BJ (cell line): ENCODE results near the gene CLOCK. TPM values are rescaled to one million over a fixed set of nuclear protein-coding genes. Genes with fewer than 3 reads are reported as not detected.

Experiments used
- CTCF ChIA-PET: fragments of 350-600 bp; formaldehyde crosslinking; extraction: SDS; loops from one replicate; lab custom pipeline; 2021; ENCODE audit warnings: antibody characterized with exemption, inconsistent platforms; lab: Yijun Ruan, JAX
- POLR2A ChIA-PET: fragments of 300-600 bp; sonication (Branson Sonifier 250); formaldehyde crosslinking; extraction: SDS; loops from one replicate; lab custom pipeline; 2021; ENCODE audit warnings: antibody characterized with exemption; lab: Charles Lee
- DNase-seq: peaks from one replicate; pipeline ENCODE4 v3.0.0-alpha.2; 2011; ENCODE audit warnings: low read depth
- H3K27me3 ChIP-seq: 2 replicates; pipeline ENCODE4 v1.6.0; 2011; ENCODE audit warnings: low read length; ENCODE audit not compliant: control insufficient read depth, insufficient read depth
- H3K36me3 ChIP-seq: 2 replicates; pipeline ENCODE4 v1.5.1; 2011; ENCODE audit warnings: low read length; ENCODE audit not compliant: control insufficient read depth, insufficient read depth
- H3K4me3 ChIP-seq: 2 replicates; pipeline ENCODE4 v1.5.1; 2011; ENCODE audit warnings: low read depth, mild to moderate bottlenecking, control low read depth, low read length
- polyA plus RNA-seq: library from polyadenylated mRNA; depleted of rRNA; stranded (reverse); fragments of >200 nt; gene quantifications from 2 replicates; pipeline ENCODE4 v1.2.3, GENCODE V29; 2011
- TF ChIP-seq, protein P1 (sequence below): IDR thresholded peaks from 2 replicates; pipeline ENCODE4 v1.5.1; 2011; ENCODE audit warnings: low read depth, mild to moderate bottlenecking, control low read depth, inconsistent platforms, low read length, moderate library complexity; ENCODE audit not compliant: insufficient read depth

The CLOCK gene
- polyA plus RNA-seq, 1 experiment = 14.5 TPM

DNA sequence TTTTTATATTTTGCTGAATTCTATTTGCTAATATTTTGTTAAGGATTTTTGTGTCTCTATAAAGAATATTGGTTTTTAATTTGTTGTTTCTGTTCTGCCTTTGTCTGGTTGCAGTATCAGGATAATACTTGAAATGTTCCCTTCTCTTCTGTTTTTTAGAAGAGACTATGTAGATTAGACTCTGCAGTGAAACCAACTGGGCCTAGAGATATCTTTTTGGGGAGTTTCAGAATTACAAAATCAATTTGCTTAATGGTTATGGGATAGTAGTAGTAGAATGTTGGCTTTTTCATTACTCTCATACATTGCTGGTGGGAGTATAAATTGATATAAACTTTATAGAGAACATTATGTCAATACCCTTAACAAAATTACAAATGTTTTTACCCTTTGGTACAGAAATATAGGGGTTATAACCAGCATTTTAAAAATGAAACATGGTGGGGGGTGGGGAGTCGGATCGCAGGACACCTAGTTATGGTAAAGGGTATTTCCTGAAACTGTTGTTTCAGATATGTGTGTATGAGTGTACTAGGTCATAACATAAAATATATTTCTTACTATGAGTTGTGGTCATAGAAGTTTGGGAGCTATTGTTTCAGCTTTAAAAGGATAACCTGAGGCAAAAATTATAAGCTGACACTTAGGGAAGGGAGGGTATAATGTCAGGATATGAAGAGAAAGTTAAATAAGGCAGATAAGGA, 29.0 kb downstream of the CLOCK start:
- ChIA-PET POLR2A (no interaction called here), CTCF (interaction anchor here (0.9 kb wide), 1 partner anchor 13 kb away, joined by 3 read pairs; no protein-coding TSS in a partner anchor)
- Histone ChIP-seq H3K27me3 (no peaks in the 10 kb centered on the region), H3K36me3 (no peaks in the 10 kb centered on the region), H3K4me3 (no peak overlapping the region)
- TF ChIP-seq, protein P1, sequence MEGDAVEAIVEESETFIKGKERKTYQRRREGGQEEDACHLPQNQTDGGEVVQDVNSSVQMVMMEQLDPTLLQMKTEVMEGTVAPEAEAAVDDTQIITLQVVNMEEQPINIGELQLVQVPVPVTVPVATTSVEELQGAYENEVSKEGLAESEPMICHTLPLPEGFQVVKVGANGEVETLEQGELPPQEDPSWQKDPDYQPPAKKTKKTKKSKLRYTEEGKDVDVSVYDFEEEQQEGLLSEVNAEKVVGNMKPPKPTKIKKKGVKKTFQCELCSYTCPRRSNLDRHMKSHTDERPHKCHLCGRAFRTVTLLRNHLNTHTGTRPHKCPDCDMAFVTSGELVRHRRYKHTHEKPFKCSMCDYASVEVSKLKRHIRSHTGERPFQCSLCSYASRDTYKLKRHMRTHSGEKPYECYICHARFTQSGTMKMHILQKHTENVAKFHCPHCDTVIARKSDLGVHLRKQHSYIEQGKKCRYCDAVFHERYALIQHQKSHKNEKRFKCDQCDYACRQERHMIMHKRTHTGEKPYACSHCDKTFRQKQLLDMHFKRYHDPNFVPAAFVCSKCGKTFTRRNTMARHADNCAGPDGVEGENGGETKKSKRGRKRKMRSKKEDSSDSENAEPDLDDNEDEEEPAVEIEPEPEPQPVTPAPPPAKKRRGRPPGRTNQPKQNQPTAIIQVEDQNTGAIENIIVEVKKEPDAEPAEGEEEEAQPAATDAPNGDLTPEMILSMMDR = no peak
- DNase-seq = no peak

DNA sequence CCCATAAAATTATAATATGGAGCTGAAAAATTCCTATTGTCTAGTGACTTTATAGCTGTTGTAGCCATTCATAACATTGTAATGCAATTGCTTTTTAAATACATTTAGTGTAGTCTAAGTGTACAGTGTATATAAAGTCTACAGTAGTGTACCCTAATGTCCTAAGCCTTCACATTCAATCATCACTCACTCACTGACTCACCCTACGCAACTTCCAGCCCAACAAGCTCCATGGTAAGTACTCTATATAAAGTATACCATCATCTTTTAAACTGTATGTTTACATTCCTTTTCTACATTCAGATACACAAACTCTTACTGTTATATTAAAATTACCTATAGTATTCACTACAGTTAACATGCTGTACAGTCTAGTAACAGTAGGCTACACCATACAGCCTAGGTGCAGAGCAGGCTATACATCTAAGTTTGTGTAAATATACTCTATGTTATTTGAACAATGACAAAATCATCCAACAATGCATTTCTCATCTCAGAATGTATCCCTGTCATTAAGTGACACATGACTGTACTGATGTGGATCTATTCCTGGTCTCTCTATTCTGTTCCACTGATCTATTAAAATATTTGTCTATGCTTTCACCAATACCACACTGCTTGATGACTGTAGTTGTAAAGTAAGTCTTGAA, 33.7 kb downstream of the CLOCK start:
- Histone ChIP-seq H3K4me3 (no peak overlapping the region), H3K36me3 (no peaks in the 10 kb centered on the region), H3K27me3 (no peaks in the 10 kb centered on the region)
- no peak for DNase-seq
- TF ChIP-seq, protein P1 = no peak
- CTCF ChIA-PET = no interaction called here
- POLR2A ChIA-PET = no interaction called here

DNA sequence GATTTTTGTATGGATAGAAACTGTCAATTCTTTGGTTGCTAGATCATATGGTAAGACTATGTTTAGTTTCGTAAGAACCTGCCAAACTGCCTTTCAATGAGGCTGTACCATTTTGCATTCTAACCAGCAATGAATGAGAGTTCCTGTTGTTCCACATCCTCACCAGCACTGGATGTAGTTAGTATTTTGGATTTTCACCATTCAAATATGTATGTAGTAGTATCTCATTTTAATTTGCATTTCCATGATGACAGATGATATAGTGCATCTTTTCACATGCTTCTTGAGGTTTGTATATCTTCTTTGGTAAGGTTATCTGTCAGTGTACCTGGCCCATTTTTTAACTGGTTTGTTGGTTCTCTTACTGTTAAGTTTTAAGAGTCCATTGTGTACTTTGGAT, 34.6 kb downstream of the CLOCK start:
- ChIA-PET CTCF (no interaction called here), POLR2A (no interaction called here)
- no peak for DNase-seq
- TF ChIP-seq, protein P1 = no peak
- H3K4me3 ChIP-seq = no peak overlapping the region
- no peaks in the 10 kb centered on the region for H3K36me3 ChIP-seq
- no peaks in the 10 kb centered on the region for H3K27me3 ChIP-seq

DNA sequence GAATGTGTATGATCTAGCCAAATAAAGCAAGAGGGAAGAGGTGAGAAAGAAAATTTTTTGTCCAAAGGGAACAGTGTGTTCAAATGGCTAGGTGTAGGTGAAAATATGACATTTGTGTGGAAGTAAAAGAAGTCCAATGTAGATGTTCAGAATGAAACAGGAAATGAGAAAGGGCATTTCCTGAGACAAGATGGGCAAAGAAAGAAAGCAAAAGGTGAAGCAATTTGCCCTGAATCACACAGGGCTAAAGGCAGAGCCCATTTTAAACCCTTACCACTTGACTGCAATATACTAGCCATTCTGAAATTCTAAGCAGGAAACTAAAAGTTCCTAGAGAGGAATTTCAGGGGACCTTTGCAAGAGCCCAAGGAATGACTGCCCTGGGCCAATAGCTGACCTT, 36.0 kb downstream of the CLOCK start:
- no peaks in the 10 kb centered on the region for H3K27me3 ChIP-seq
- no peak overlapping the region for H3K4me3 ChIP-seq
- no peak for DNase-seq
- POLR2A ChIA-PET = no interaction called here
- CTCF ChIA-PET = no interaction called here
- H3K36me3 ChIP-seq = no peaks in the 10 kb centered on the region
- TF ChIP-seq, protein P1 = no peak

DNA sequence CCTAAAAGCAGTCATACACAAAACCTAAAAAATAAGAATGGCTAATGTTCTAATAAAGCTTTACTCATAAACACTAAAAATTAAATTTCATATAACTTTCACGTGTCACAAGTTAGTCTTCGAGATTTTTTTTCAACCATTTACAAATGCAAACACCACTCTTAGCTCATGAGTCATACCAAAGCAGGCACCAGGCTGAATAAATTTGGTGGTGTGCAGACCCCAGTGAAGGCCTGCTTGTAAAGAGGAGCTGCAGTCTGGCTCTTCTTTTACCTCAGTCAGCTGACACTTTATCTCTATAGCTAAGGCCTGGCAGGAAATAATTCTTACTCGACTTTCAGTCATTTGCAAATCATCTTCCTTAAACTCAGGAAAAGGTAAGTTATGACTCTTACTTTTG, 37.4 kb downstream of the CLOCK start:
- TF ChIP-seq, protein P1 = no peak
- no peak for DNase-seq
- Histone ChIP-seq H3K4me3 (no peak overlapping the region), H3K36me3 (no peaks in the 10 kb centered on the region), H3K27me3 (no peaks in the 10 kb centered on the region)
- POLR2A ChIA-PET = no interaction called here
- CTCF ChIA-PET = no interaction called here
